Measurements from ENCODE around the gene BACH2.

GRCh38 chr6:89917801-89918366, 378.8 kb downstream of the BACH2 start:
- TF ChIP-seq CTCF (IDR thresholded peaks at IDR 0.05 in 2 of 3, conservative IDR thresholded peaks at IDR 0.05 in 1 of 3; ENCODE audit: borderline replicate concordance in 1 of 3, insufficient read depth in 1 of 3, low read depth in 2 of 3, low read length in 2 of 3) (no peak), SIN3A (IDR thresholded peaks at IDR 0.05; ENCODE audit: low read depth) (no peak), CEBPB (IDR thresholded peaks at IDR 0.05; ENCODE audit: low read depth) (no peak), MAX (IDR thresholded peaks at IDR 0.05) (no peak), SRF (IDR thresholded peaks at IDR 0.05; ENCODE audit: low read depth) (no peak)

All from HCT116 (cell line).